ENCODE data around the gene IFNAR1. TPM values are rescaled to one million over a fixed set of nuclear protein-coding genes. Genes with fewer than 3 reads are reported as not detected.

Gene IFNAR1
- total RNA-seq = 20.4 TPM

- Histone ChIP-seq H3K9me3 (no peaks in the 10 kb centered on the region), H3K36me3 (no peaks in the 10 kb centered on the region), H3K4me3 (peak within 1 kb of the TSS; percentile 82 to 87), H3K27ac (peak within 1 kb of the TSS; percentile 95), H3K27me3 (no peaks in the 10 kb centered on the region), H3K4me1 (peaks cover 27% of the 10 kb centered on the region)
- peak; percentile 98 to 99 for DNase-seq (ENCODE audit: extremely low spot score in 2 of 2)
- peak; percentile 87 to 96 for TF ChIP-seq POLR2AphosphoS5 (IDR thresholded peaks at IDR 0.05; ENCODE audit: insufficient read depth in 1 of 2, low read depth in 1 of 2)
- peak; percentile 32 to 87 for TF ChIP-seq POLR2A (IDR thresholded peaks at IDR 0.05)
- no peak for TF ChIP-seq CTCF (IDR thresholded peaks at IDR 0.05)
- intact Hi-C loops (cut with DNase I) = no loop called here
Observed at GRCh38 chr21:33324291-33325221, at the start of gene IFNAR1. Gene IFNAR1 (plus strand): TSS chr21:33324970. CDS start chr21:33325056, 86 bp downstream.

- H3K27ac ChIP-seq = no peak overlapping the region
- no peaks in the 10 kb centered on the region for H3K9me3 ChIP-seq
- no peaks in the 10 kb centered on the region for H3K27me3 ChIP-seq
- no peak for DNase-seq (ENCODE audit: extremely low spot score in 2 of 2)
- no peak overlapping the region for H3K4me3 ChIP-seq
- H3K4me1 ChIP-seq = no peaks in the 10 kb centered on the region
- intact Hi-C loops (cut with DNase I) = no loop called here
- TF ChIP-seq POLR2A (IDR thresholded peaks at IDR 0.05) (no peak), POLR2AphosphoS5 (IDR thresholded peaks at IDR 0.05; ENCODE audit: insufficient read depth in 1 of 2, low read depth in 1 of 2) (no peak), CTCF (IDR thresholded peaks at IDR 0.05) (no peak)
- H3K36me3 ChIP-seq = peaks cover 0 to 54% of the 10 kb centered on the region in 2 donors
Observed at GRCh38 chr21:33278721-33279120, 46.0 kb upstream of the IFNAR1 start.

- intact Hi-C loops (cut with DNase I) = no loop called here
- peaks cover 0 to 52% of the 10 kb centered on the region in 2 donors for H3K36me3 ChIP-seq
Observed at GRCh38 chr21:33279330-33279820, 45.4 kb upstream of the IFNAR1 start.

GRCh38 chr21:33281096-33281652 lies 43.6 kb upstream of the IFNAR1 start:
- intact Hi-C loops (cut with DNase I) = no loop called here
- no peaks in the 10 kb centered on the region for H3K27me3 ChIP-seq
- no peaks in the 10 kb centered on the region for H3K9me3 ChIP-seq
- H3K4me1 ChIP-seq = peaks cover 3% of the 10 kb centered on the region
- H3K4me3 ChIP-seq = no peak overlapping the region
- peaks cover 0 to 48% of the 10 kb centered on the region in 2 donors for H3K36me3 ChIP-seq
- no peak for DNase-seq (ENCODE audit: extremely low spot score in 2 of 2)
- H3K27ac ChIP-seq = no peak overlapping the region
- no peak for TF ChIP-seq POLR2A (IDR thresholded peaks at IDR 0.05)
- TF ChIP-seq POLR2AphosphoS5 (IDR thresholded peaks at IDR 0.05; ENCODE audit: insufficient read depth in 1 of 2, low read depth in 1 of 2) = no peak
- TF ChIP-seq CTCF (IDR thresholded peaks at IDR 0.05) = no peak

More at GRCh38 chr21:33279330-33279820, 45.4 kb upstream of the IFNAR1 start:
- no peaks in the 10 kb centered on the region for H3K4me1 ChIP-seq
- no peaks in the 10 kb centered on the region for H3K27me3 ChIP-seq
- no peak for TF ChIP-seq POLR2AphosphoS5 (IDR thresholded peaks at IDR 0.05; ENCODE audit: insufficient read depth in 1 of 2, low read depth in 1 of 2)
- no peak for TF ChIP-seq CTCF (IDR thresholded peaks at IDR 0.05)
- TF ChIP-seq POLR2A (IDR thresholded peaks at IDR 0.05) = no peak
- no peak overlapping the region for H3K27ac ChIP-seq
- DNase-seq (ENCODE audit: extremely low spot score in 2 of 2) = no peak
- H3K9me3 ChIP-seq = no peaks in the 10 kb centered on the region
- H3K4me3 ChIP-seq = no peak overlapping the region
